ENCODE measurements around the gene NUP98.

DNA sequence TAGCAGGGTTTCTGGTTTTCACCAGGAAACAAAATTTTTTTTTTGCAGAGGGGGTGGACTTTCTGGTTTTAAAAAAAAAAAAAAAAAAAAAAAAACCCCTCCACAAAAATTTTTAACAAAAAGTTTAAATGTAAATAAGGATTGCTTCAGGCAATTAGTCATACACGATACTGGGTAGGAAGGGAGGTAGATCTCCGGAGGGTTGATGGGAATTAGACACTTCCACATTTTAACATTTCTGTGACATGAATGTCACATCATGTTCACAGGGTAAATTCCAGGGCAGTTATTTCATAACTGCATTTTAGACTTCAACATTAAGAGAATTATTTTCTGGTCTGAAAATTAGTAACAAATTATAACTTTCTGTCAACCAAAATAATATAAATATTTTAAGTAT lies 15.9 kb downstream of the NUP98 start:
- TF ChIP-seq CTCF (conservative IDR thresholded peaks at IDR 0.05; ENCODE audit: low read depth, low read length), result no peak
- no peak for TF ChIP-seq EZH2phosphoT487 (IDR thresholded peaks at IDR 0.05; ENCODE audit: borderline replicate concordance, low read length)
